Superior temporal gyrus (tissue), 1 donor: ENCODE measurements around the gene NUDT14.

Experiments
- DNase-seq: peaks from one replicate; pipeline ENCODE4 v3.0.0-alpha.2; 2016; ENCODE audit errors: extremely low spot score

Gene NUDT14

GRCh38 chr14:105159344-105159743, 21.8 kb downstream of the NUDT14 start:
- DNase-seq, result no peak

GRCh38 chr14:105158794-105159193, 22.3 kb downstream of the NUDT14 start:
- DNase-seq, result no peak

GRCh38 chr14:105157872-105158271, 23.2 kb downstream of the NUDT14 start:
- no peak for DNase-seq

GRCh38 chr14:105156414-105157375, 24.4 kb downstream of the NUDT14 start:
- DNase-seq, result no peak

- DNase-seq, result no peak
These were observed 25.3 kb downstream of the NUDT14 start for GRCh38 chr14:105155681-105156413.

GRCh38 chr14:105155071-105155651, 26.0 kb downstream of the NUDT14 start:
- no peak for DNase-seq

- DNase-seq, result no peak
These were observed 26.6 kb downstream of the NUDT14 start for GRCh38 chr14:105154476-105154871.

DNA sequence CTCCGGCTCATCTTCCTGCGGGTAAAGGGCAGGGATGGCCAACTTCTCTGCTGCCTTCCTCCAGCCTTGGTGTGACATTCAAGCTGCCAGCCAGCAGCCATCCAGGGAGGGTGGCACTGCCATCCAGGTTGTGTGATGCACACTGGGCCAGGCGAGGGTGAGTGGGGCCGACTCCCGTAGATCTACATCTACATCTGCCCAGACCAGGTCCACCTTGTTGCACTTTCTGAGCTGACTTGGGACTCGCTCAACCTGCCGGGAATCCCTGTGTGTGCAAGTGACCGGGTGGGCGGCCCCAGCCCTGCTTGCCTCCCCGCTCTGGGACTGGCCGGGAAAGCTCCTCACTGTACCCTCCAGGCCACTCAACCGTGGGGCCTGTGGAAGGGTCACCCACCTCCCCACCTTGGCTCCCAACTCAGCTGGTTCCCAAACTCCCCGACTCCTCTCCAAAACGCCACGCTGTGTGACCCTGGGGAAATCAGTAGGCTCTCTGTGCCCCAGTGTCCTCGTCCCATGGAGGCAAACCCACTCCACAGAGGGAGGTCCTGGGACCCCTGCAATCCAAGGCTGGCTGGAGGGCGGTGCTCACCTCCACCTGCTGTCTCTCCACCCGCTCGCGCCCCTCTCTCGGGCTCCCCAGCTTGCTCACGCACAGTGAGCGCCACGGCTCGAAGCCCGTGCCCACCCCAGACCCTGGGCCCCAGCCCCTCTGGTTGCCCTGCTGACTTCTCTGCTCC, 27.2 kb downstream of the NUDT14 start:
- DNase-seq, result no peak

DNA sequence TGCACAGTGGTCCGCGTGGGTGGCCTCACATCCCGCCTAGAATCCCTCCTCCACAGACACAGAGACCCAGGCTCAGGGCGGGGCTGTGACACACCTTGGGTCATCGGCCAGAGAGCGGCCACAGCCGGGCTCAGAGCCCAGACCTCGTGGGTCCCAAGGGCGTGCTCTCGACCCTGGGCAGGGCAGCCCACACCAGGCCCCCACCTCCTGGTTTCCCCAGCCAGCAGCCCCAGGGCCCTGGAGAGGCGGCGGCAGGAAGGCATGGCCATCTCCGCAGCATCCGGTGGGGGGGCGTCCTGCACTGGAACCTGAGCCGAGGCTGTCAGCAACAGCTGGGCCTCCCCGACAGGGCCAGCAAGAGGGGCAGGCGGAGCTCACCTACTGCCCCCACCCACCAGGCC, 27.8 kb downstream of the NUDT14 start:
- DNase-seq, result no peak

DNA sequence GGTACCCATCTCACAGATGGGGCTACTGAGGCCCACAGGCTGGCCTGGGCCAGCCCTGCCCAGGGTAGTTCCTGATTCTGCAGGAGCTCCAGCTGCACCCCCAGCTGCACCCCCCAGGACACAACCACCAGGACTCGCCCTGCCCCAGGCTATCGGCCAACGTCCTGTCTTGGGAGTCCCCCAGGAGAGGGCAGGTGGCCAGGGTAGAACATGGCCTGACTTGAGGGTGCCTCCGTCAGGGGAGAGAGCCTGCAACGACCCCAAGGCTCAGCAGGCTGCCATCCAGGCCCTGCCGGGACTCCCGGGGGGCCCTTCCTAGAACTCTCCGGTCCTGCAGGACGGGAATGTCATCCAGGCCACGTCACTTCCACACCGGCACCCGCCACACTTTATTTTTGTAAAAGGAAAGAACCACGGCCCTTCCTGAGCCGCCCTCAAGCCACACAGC, 28.3 kb downstream of the NUDT14 start:
- DNase-seq, result no peak

- no peak for DNase-seq
These were observed 29.0 kb downstream of the NUDT14 start for GRCh38 chr14:105151838-105152793.

GRCh38 chr14:105151084-105151837, 29.9 kb downstream of the NUDT14 start:
- DNase-seq, result no peak

GRCh38 chr14:105150368-105151083, 30.6 kb downstream of the NUDT14 start:
- no peak for DNase-seq

DNA sequence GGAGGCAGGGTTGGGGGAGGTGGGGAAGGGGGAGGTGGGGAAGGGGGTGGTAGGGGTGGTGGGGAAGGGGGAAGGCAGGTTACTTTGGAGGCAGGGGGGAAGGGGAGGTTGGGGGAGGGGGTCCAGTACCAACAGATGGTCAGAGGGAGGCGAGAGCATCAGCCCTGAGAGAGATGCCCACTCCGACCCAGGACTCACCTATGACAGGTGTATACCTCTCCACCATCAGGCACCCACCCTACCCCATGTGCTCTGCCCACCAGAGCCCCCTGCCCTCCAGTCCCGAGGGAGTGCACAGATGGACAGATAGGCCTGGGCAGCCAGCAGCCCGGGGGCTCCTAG, 31.1 kb downstream of the NUDT14 start:
- DNase-seq, result no peak

- DNase-seq, result no peak
These were observed 31.8 kb downstream of the NUDT14 start for GRCh38 chr14:105149146-105149781.

- DNase-seq, result no peak
These were observed 32.4 kb downstream of the NUDT14 start for GRCh38 chr14:105148604-105149145.

- DNase-seq, result no peak
These were observed 33.2 kb downstream of the NUDT14 start for GRCh38 chr14:105147671-105148603.
